ENCODE measurements around the gene DCLK1. TPM values are rescaled to one million over a fixed set of nuclear protein-coding genes. Genes with fewer than 3 reads are reported as not detected.

DCLK1 gene
- total RNA-seq, 1 experiment from 2014 or later, result 0.10 TPM

DNA sequence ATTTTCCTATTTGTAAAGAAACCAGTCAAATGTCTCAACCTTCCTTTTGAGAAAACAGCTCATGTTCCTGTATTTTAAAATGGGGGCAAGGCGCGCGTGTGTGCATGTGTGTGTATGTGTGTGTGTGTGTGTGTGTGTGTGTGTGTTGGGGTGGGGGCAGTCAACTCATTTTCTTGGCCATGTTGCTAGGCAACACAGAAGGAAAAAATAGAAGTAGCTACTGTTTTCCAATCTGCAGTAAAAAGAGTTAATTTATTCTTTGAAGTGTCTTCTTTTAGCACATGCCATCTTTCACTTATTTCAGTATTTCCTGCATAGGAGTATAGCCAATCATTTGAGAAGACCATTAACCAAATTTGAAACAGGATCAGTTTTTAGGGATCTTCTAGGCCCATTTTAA is 279.3 kb downstream of the DCLK1 start:
- no peak overlapping the region for H2AFZ ChIP-seq (ENCODE audit: low read depth, low read length, poor library complexity, severe bottlenecking)
- no TSS peak for BruUV-seq (replicated peaks)
- no peaks in the 10 kb centered on the region for H3K9me2 ChIP-seq (ENCODE audit: insufficient read depth)
- H4K20me1 ChIP-seq (ENCODE audit: insufficient read depth), result no peaks in the 10 kb centered on the region
- no peaks in the 10 kb centered on the region for H3K9me3 ChIP-seq (ENCODE audit: control insufficient read depth in 1 of 2, insufficient read depth in 1 of 2, low read depth in 1 of 2, low read length in 2 of 2)
- intact Hi-C loops (cut with micrococcal nuclease), result no loop called here
- POLR2A ChIA-PET, result no interaction called here
- H3K79me2 ChIP-seq (ENCODE audit: insufficient read depth, low read length), result no peaks in the 10 kb centered on the region
- H3K36me3 ChIP-seq (ENCODE audit: control insufficient read depth in 1 of 2, insufficient read depth in 2 of 2, low read length in 2 of 2), result no peaks in the 10 kb centered on the region
- H3K27me3 ChIP-seq (ENCODE audit: insufficient read depth, low read length), result peaks cover 49% of the 10 kb centered on the region
- RAD21 ChIA-PET (ENCODE audit: low non-redundant PET in 1 of 2, low total read pairs in 2 of 2, uncharacterized antibody in 2 of 2, unreplicated experiment in 2 of 2), result no interaction called here
- H3K27ac ChIP-seq (ENCODE audit: low read depth, low read length), result no peak overlapping the region
- H3K4me2 ChIP-seq (ENCODE audit: low read length), result no peak overlapping the region
- no peak overlapping the region for H3K4me3 ChIP-seq (replicated peaks in 1 of 2; ENCODE audit: low read depth in 1 of 2, low read length in 2 of 2)
- TF ChIP-seq EGR1 (IDR thresholded peaks at IDR 0.05; ENCODE audit: low read depth), result no peak
- no peak for TF ChIP-seq MAX (IDR thresholded peaks at IDR 0.05)
- no peak for TF ChIP-seq JUND (IDR thresholded peaks at IDR 0.05)
- TF ChIP-seq POLR2AphosphoS5 (IDR thresholded peaks at IDR 0.05; ENCODE audit: low read depth, low read length), result no peak
- TF ChIP-seq EZH2 (IDR thresholded peaks at IDR 0.05), result no peak
- TF ChIP-seq, protein P1, sequence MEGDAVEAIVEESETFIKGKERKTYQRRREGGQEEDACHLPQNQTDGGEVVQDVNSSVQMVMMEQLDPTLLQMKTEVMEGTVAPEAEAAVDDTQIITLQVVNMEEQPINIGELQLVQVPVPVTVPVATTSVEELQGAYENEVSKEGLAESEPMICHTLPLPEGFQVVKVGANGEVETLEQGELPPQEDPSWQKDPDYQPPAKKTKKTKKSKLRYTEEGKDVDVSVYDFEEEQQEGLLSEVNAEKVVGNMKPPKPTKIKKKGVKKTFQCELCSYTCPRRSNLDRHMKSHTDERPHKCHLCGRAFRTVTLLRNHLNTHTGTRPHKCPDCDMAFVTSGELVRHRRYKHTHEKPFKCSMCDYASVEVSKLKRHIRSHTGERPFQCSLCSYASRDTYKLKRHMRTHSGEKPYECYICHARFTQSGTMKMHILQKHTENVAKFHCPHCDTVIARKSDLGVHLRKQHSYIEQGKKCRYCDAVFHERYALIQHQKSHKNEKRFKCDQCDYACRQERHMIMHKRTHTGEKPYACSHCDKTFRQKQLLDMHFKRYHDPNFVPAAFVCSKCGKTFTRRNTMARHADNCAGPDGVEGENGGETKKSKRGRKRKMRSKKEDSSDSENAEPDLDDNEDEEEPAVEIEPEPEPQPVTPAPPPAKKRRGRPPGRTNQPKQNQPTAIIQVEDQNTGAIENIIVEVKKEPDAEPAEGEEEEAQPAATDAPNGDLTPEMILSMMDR (IDR thresholded peaks at IDR 0.05 in 2 of 3, conservative IDR thresholded peaks at IDR 0.05 in 1 of 3; ENCODE audit: borderline replicate concordance in 1 of 3, insufficient read depth in 1 of 3, low read depth in 2 of 3, low read length in 2 of 3), result no peak
- TF ChIP-seq, protein P2, sequence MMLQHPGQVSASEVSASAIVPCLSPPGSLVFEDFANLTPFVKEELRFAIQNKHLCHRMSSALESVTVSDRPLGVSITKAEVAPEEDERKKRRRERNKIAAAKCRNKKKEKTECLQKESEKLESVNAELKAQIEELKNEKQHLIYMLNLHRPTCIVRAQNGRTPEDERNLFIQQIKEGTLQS (IDR thresholded peaks at IDR 0.05), result no peak
- no peak for TF ChIP-seq EZH2phosphoT487 (IDR thresholded peaks at IDR 0.05; ENCODE audit: borderline replicate concordance)
- TF ChIP-seq ZFX (IDR thresholded peaks at IDR 0.05), result no peak
- no peak for TF ChIP-seq SIN3A (IDR thresholded peaks at IDR 0.05; ENCODE audit: low read depth)
- no peak for TF ChIP-seq ZBTB33 (IDR thresholded peaks at IDR 0.05; ENCODE audit: extremely low read depth, insufficient replicate concordance, low read length)
- no peak for TF ChIP-seq ELF1 (IDR thresholded peaks at IDR 0.05; ENCODE audit: borderline replicate concordance, low read depth)
- no peak for TF ChIP-seq CEBPB (IDR thresholded peaks at IDR 0.05; ENCODE audit: low read depth)
- TF ChIP-seq SRF (IDR thresholded peaks at IDR 0.05; ENCODE audit: low read depth), result no peak
- TF ChIP-seq YY1 (IDR thresholded peaks at IDR 0.05; ENCODE audit: extremely low read depth, insufficient replicate concordance, low read depth, low read length), result no peak
- TF ChIP-seq SP1 (IDR thresholded peaks at IDR 0.05; ENCODE audit: low read depth), result no peak
- no peak overlapping the region for H3K9ac ChIP-seq (ENCODE audit: low read length)
- ATAC-seq (no peak), DNase-seq (ENCODE audit: low read depth, low spot score) (no peak)
- H3K4me1 ChIP-seq (ENCODE audit: control insufficient read depth in 1 of 2, insufficient read depth in 2 of 2, low read length in 2 of 2), result peaks cover 14 to 16% of the 10 kb centered on the region in 2 experiments
- CTCF ChIA-PET, result no interaction called here
